ENCODE data around the gene ZCCHC7. TPM values are rescaled to one million over a fixed set of nuclear protein-coding genes. Genes with fewer than 3 reads are reported as not detected.
"Not testable (repeated sequence)": the region's sequence is repeated elsewhere in the genome, so short reads cannot be mapped to it uniquely, and the experiment has no call there.

The ZCCHC7 gene
- total and polyA plus RNA-seq, 2 of the 8 experiments (the other 6 are each of a cell fraction or from before 2014, with no cell fraction given), result 12.2 to 27.5 TPM

DNA sequence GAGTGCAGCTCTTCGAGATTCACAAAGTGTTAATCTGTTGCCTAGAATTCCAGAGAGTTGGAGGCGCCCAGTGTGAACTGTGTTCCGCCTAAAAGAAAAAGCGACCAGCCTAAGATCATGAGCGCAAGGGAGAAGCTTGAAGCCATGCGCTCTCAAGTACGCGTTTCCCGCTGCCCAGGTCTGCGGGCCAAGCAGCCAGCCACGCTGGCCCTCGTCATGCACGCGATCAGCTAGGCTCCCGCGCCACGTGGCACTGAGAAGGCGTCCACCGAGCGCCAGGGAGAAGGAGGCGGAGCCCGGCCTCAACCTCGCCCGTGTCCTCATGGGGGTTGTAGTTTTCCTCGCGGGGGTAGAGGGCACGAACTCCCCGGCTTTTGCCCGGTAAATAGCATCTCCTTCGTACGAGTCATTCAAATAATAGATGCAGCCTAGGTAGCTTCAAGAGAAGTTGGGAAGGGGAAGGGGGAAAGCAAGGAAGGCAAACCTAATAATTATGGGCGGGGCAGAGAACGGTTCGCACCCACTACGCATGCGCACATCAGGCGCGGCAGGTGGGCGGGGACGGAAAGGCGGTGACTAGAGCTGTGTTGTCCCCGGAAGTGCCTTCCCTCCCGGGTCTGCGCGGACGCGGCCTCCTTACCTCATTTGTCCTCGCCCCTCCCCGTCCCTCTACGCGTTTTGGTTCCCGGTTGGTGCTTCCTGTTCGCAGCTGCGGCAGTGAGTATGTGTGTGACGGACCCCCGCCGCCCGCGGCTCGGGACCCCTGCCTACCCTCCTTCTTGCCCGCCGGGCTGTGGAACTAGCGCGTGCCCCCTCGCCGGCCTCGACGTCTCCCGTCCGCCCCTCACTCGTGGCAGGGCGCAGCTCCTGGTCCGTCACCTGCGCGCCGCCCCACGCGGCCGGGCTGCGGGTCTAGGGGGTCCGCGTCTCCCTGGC, at the start of gene ZCCHC7 (continued):
- TF ChIP-seq RXRA (IDR thresholded peaks at IDR 0.05; ENCODE audit: insufficient read depth, low read depth, low read length) (no peak), EZH2 (IDR thresholded peaks at IDR 0.05; ENCODE audit: low read depth, low read length, severe bottlenecking) (no peak), EGR1 (IDR thresholded peaks at IDR 0.05; ENCODE audit: borderline replicate concordance, low read depth, low read length) (no peak)

DNA sequence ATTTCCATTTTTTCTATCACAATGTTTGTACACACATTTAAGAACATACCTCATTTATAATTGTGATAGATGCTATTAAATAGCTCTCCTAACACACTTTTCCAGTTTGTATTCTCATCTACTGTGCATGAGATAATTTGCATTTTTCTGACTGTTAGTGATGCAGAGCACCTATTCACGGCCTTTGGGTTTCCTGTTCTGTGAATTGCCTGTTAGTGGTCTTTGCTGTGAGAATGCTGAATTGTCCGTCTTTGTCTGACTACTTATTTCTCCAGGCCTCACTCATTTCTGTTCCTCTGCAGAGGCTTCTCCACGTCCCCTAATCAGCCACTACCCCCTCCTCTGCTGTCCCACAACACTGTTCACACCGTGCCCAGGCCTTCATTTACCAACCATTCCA, 45.6 kb upstream of the ZCCHC7 start:
- H3K23ac ChIP-seq (ENCODE audit: insufficient read length); H4K5ac ChIP-seq (ENCODE audit: insufficient read length, low read depth, low read length); H3K4me3 ChIP-seq (ENCODE audit: extremely low read depth in 1 of 4, insufficient read depth in 2 of 4, low read depth in 3 of 4, low read length in 4 of 4); H3K56ac ChIP-seq (replicated peaks; ENCODE audit: insufficient read length, low read depth, low read length); H2AK5ac ChIP-seq (ENCODE audit: low read depth, low read length); H3K79me2 ChIP-seq (ENCODE audit: control insufficient read depth in 1 of 2, insufficient read depth in 2 of 2, low read length in 2 of 2); H3K18ac ChIP-seq (ENCODE audit: extremely low read depth, low read length); H3K23me2 ChIP-seq (ENCODE audit: low read depth, low read length); H2BK5ac ChIP-seq (ENCODE audit: low read depth, low read length); H2BK120ac ChIP-seq (replicated peaks; ENCODE audit: low read depth, low read length); H3K79me1 ChIP-seq (ENCODE audit: low read depth, low read length); H2BK20ac ChIP-seq (ENCODE audit: low read length); DNase-seq (ENCODE audit: low read depth in 1 of 2, low spot score in 2 of 2); H3K4ac ChIP-seq (replicated peaks; ENCODE audit: insufficient read length, low read depth, low read length); H3K9ac ChIP-seq (replicated peaks in 1 of 4; ENCODE audit: extremely low read depth in 1 of 4, low read depth in 3 of 4, low read length in 3 of 4); H2BK15ac ChIP-seq (ENCODE audit: low read length); H3K4me2 ChIP-seq (ENCODE audit: insufficient read depth in 1 of 2, low read depth in 2 of 2, low read length in 2 of 2); H2AFZ ChIP-seq (ENCODE audit: low read length); H4K8ac ChIP-seq (ENCODE audit: extremely low read depth, insufficient read depth, low read length); H3K9me3 ChIP-seq (ENCODE audit: insufficient read depth in 2 of 2, low read depth in 1 of 2, low read length in 1 of 2); H3K4me1 ChIP-seq (replicated peaks in 1 of 4; ENCODE audit: control insufficient read depth in 3 of 4, insufficient read depth in 4 of 4, low read length in 3 of 4); H2BK12ac ChIP-seq (ENCODE audit: low read depth, low read length); H4K91ac ChIP-seq (replicated peaks; ENCODE audit: insufficient read length, low read length); H4K20me1 ChIP-seq (replicated peaks in 1 of 2; ENCODE audit: control insufficient read depth in 1 of 2, insufficient read depth in 2 of 2, low read length in 2 of 2); CTCF ChIA-PET (ENCODE audit: partially characterized antibody); H3K14ac ChIP-seq (ENCODE audit: insufficient read length); POLR2A ChIA-PET (ENCODE audit: partially characterized antibody); H3K27ac ChIP-seq (ENCODE audit: low read depth, low read length); H3K36me3 ChIP-seq (ENCODE audit: control insufficient read depth in 2 of 4, insufficient read depth in 4 of 4, low read length in 3 of 4): not testable (repeated sequence)
- FAIRE-seq, result peak; percentile 7
- WGBS, 2 experiments (ENCODE audit: extremely low coverage in 1 of 2, insufficient coverage in 1 of 2, insufficient read length in 1 of 2, insufficient replicate concordance in 2 of 2, low coverage in 1 of 2, low lambda C conversion rate in 2 of 2, missing lambda C conversion rate in 1 of 2), result 89% methylated on average over 4 of the region's 4 CpGs; no CpG with 5 or more reads in 1 of the 2 experiments
- peaks cover 2 to 10% (median 9%) of the 10 kb centered on the region in 4 experiments; a peak in 6 of 7 replicates for H3K27me3 ChIP-seq (replicated peaks in 1 of 4; ENCODE audit: control insufficient read depth in 3 of 4, extremely low read depth in 1 of 4, insufficient read depth in 3 of 4, low read length in 3 of 4)
